A549 (cell line): ENCODE measurements around the gene ZNF821. TPM values are rescaled to one million over a fixed set of nuclear protein-coding genes. Genes with fewer than 3 reads are reported as not detected.

ENCODE experiments used
- ATAC-seq, 2 experiments: fragments of 200-7000 bp in 1 of 2; fragments of >200 bp in 1 of 2; cut with Nextera tagmentation in 1 of 2; cut with Tn5 transposase in 1 of 2; 3 replicates each; pipeline versions ENCODE4 v1.8.0 to v1.9.1; 2018 to 2020; ENCODE audit warnings: mild to moderate bottlenecking in 1 of 2, moderate library complexity in 1 of 2
- CTCF ChIA-PET: fragments of 300-600 bp; sonication (Branson Sonifier 250); formaldehyde crosslinking; extraction: SDS; loops from one replicate; lab custom pipeline; 2021; ENCODE audit warnings: antibody characterized with exemption, inconsistent platforms; lab: Yijun Ruan, JAX
- POLR2A ChIA-PET: fragments of 350-600 bp; formaldehyde crosslinking; extraction: SDS; loops from one replicate; lab custom pipeline; 2021; ENCODE audit warnings: antibody characterized with exemption, inconsistent platforms; lab: Yijun Ruan, JAX
- DNase-seq, 2 experiments: peaks; one replicate each; pipeline versions ENCODE4 v3.0.0 to v3.0.0-alpha.2; 2011 to 2016; ENCODE audit warnings: low read depth in 1 of 2, low spot score in 1 of 2
- FAIRE-seq: peaks from 2 replicates; lab custom pipeline; 2011; peaks lifted over from hg19 to GRCh38; lab: Jason Lieb, UNC
- H3K27ac ChIP-seq, 2 experiments: fragments of >200 bp; sonication (Bioruptor Twin); formaldehyde crosslinking; 3 replicates each; pipeline ENCODE4 v1.5.1; 2016 to 2017
- H3K4me1 ChIP-seq: fragments of >200 bp; sonication (Bioruptor Twin); formaldehyde crosslinking; 3 replicates; pipeline ENCODE4 v1.6.1; 2016
- H3K4me2 ChIP-seq: fragments of >200 bp; sonication (Bioruptor Twin); formaldehyde crosslinking; 3 replicates; pipeline ENCODE4 v1.6.1; 2016
- H3K4me3 ChIP-seq: fragments of >200 bp; sonication (Bioruptor Twin); formaldehyde crosslinking; 3 replicates; pipeline ENCODE4 v1.5.1; 2016
- H3K9me3 ChIP-seq: fragments of >200 bp; sonication (Bioruptor Twin); formaldehyde crosslinking; 3 replicates; pipeline ENCODE4 v1.6.1; 2016
- BHLHE40 ChIP-seq: IDR thresholded peaks from 2 replicates; pipeline ENCODE4 v1.6.1; 2012; ENCODE audit warnings: low read depth, low read length, inconsistent platforms
- CBX2 ChIP-seq: fragments of 200-600 bp; sonication (generic); IDR thresholded peaks from 2 replicates; pipeline ENCODE4 v1.6.1; 2016; ENCODE audit warnings: low read depth, mild to moderate bottlenecking, borderline replicate concordance
- CHD2 ChIP-seq: fragments of 150-350 bp; IDR thresholded peaks from 2 replicates; pipeline ENCODE4 v1.6.1; 2014; ENCODE audit warnings: low read length; ENCODE audit not compliant: partially characterized antibody
- CTCF ChIP-seq: fragments of >200 bp; sonication (Bioruptor Twin); formaldehyde crosslinking; IDR thresholded peaks from 3 replicates; pipeline ENCODE4 v1.5.1; 2016
- EHMT2 ChIP-seq: fragments of 200-600 bp; sonication (generic); IDR thresholded peaks from 2 replicates; pipeline ENCODE4 v1.6.1; 2016; ENCODE audit warnings: antibody characterized with exemption, low read depth, mild to moderate bottlenecking, moderate library complexity
- ELK1 ChIP-seq: fragments of 150-350 bp; IDR thresholded peaks from 2 replicates; pipeline ENCODE4 v1.6.1; 2014; ENCODE audit warnings: low read depth, mild to moderate bottlenecking, low read length
- EP300 ChIP-seq, 2 experiments: fragments of >200 bp; sonication (Bioruptor Twin); formaldehyde crosslinking; IDR thresholded peaks; 2 replicates in 1 of 2; 3 replicates in 1 of 2; pipeline ENCODE4 v1.6.1; 2016 to 2017
- FOSB ChIP-seq: fragments of 250-450 bp; sonication (Bioruptor Pico); IDR thresholded peaks from 2 replicates; pipeline ENCODE4 v1.5.0; 2020; ENCODE audit warnings: mild to moderate bottlenecking, moderate library complexity
- HMGXB4 ChIP-seq: fragments of 250-450 bp; sonication (Bioruptor Pico); IDR thresholded peaks from 2 replicates; pipeline ENCODE4 v1.5.0; 2021; ENCODE audit warnings: mild to moderate bottlenecking, moderate library complexity, borderline replicate concordance
- HOXB13 ChIP-seq: fragments of 250-450 bp; sonication (Bioruptor Pico); IDR thresholded peaks from 2 replicates; pipeline ENCODE4 v1.5.0; 2020; ENCODE audit warnings: low read depth, mild to moderate bottlenecking, moderate library complexity
- KDM1A ChIP-seq: fragments of 200-600 bp; sonication (generic); IDR thresholded peaks from 2 replicates; pipeline ENCODE4 v1.6.1; 2016; ENCODE audit warnings: low read depth, mild to moderate bottlenecking
- NR3C1 ChIP-seq: fragments of >200 bp; sonication (Bioruptor Twin); formaldehyde crosslinking; IDR thresholded peaks from 3 replicates; pipeline ENCODE4 v1.6.1; 2017
- POLR2A ChIP-seq: IDR thresholded peaks from 2 replicates; pipeline ENCODE4 v1.6.1; 2012; ENCODE audit warnings: mild to moderate bottlenecking, low read length
- RARB ChIP-seq: fragments of 250-450 bp; sonication (Bioruptor Pico); IDR thresholded peaks from 2 replicates; pipeline ENCODE4 v1.8.0; 2021; ENCODE audit warnings: mild to moderate bottlenecking, moderate library complexity
- RCOR1 ChIP-seq: fragments of 150-350 bp; IDR thresholded peaks from 2 replicates; pipeline ENCODE4 v1.6.1; 2014; ENCODE audit warnings: antibody characterized with exemption, low read length, low read depth
- RNF2 ChIP-seq: fragments of 200-600 bp; sonication (generic); IDR thresholded peaks from 2 replicates; pipeline ENCODE4 v1.6.1; 2016; ENCODE audit warnings: low read depth, mild to moderate bottlenecking, antibody characterized with exemption, moderate library complexity, borderline replicate concordance
- TP53 ChIP-seq: fragments of 250-450 bp; sonication (Bioruptor Pico); IDR thresholded peaks from 2 replicates; pipeline ENCODE4 v1.5.0; 2021; ENCODE audit warnings: mild to moderate bottlenecking, moderate library complexity
- USF2 ChIP-seq: fragments of 450-650 bp; IDR thresholded peaks from 2 replicates; pipeline ENCODE4 v1.6.1; 2014; ENCODE audit warnings: antibody characterized with exemption
- ZNF302 ChIP-seq: fragments of 250-450 bp; sonication (Bioruptor Pico); IDR thresholded peaks from 2 replicates; pipeline ENCODE4 v1.9.0; 2021; ENCODE audit warnings: inconsistent platforms, mild to moderate bottlenecking, moderate library complexity
- WGBS: methylation state at CpG from one replicate; pipeline ENCODE4 v1.1.6; 2017; ENCODE audit errors: missing lambda C conversion rate; 5-methylcytosine and 5-hydroxymethylcytosine counted together
- polyA plus RNA-seq, 4 experiments: library from polyadenylated mRNA; depleted of rRNA in 3 of 4; stranded (reverse); fragments of >200 nt; fragmentation: RNase III in 1 of 4; extraction: RNeasy Plus Mini Kit Qiagen cat#74134 plus additional on column Dnase treatment in 1 of 4; gene quantifications; 2 replicates in 3 of 4; 3 replicates in 1 of 4; pipeline ENCODE4 v1.2.3, GENCODE V29; 2011 to 2017

ZNF821 gene
- polyA plus RNA-seq, 2 of the 4 experiments (the other 2 are of a cell fraction), result 3.8 to 4.5 TPM

- TF ChIP-seq CBX2 (no peak), CTCF (peak; percentile 70), HMGXB4 (CRISPR knock-in tag) (no peak)
- TF ChIP-seq, all 56 proteins: peak for 3
These were observed 1.3 kb downstream of the ZNF821 start (continued) for GRCh38 chr16:71882505-71883167.

- Histone ChIP-seq H3K4me2 (no peak overlapping the region), H3K4me3 (no peak overlapping the region), H3K9me3 (no peaks in the 10 kb centered on the region), H3K27ac (no peak overlapping the region), H3K4me1 (peaks cover 9% of the 10 kb centered on the region)
- no peak for ATAC-seq
- WGBS, result 76% methylated on average over 4 of the region's 4 CpGs
- CTCF ChIA-PET, result interaction anchor here (1.3 kb wide), 2 partner anchors 11 to 22 kb away, joined by 3 read pairs; no protein-coding TSS in a partner anchor
- no peak for TF ChIP-seq ELK1
- TF ChIP-seq RARB (CRISPR knock-in tag), result no peak
- no peak for TF ChIP-seq TP53 (CRISPR knock-in tag)
- TF ChIP-seq RCOR1, result no peak
- no peak for TF ChIP-seq EP300 (IDR thresholded peaks at IDR 0.05)
- TF ChIP-seq FOSB (CRISPR knock-in tag), result no peak
- DNase-seq, result no peak
- no peak for FAIRE-seq
- POLR2A ChIA-PET, result interaction anchor here (0.6 kb wide), 1 partner anchor 19 kb away, joined by 4 read pairs; no protein-coding TSS in a partner anchor
These were observed 3.8 kb downstream of the ZNF821 start for GRCh38 chr16:71880176-71880575.

- FAIRE-seq (no peak), ATAC-seq (no peak), DNase-seq (no peak)
- CTCF ChIA-PET, result interaction anchor here (1.2 to 1.3 kb wide), 3 partner anchors 10 to 20 kb away, joined by 3 read pairs; no protein-coding TSS in a partner anchor
- Histone ChIP-seq H3K27ac (no peak overlapping the region), H3K9me3 (no peaks in the 10 kb centered on the region), H3K4me3 (no peak overlapping the region), H3K4me2 (no peak overlapping the region), H3K4me1 (peaks cover 6% of the 10 kb centered on the region; the same call in 2 of the 3 replicates)
- 49% methylated on average over 4 of the region's 4 CpGs for WGBS
- TF ChIP-seq POLR2A, result no peak
- TF ChIP-seq EHMT2, result no peak
- TF ChIP-seq NR3C1, result no peak
- no peak for TF ChIP-seq CHD2
- TF ChIP-seq HMGXB4 (CRISPR knock-in tag), result no peak
- no peak for TF ChIP-seq USF2
- no peak for TF ChIP-seq RNF2
- TF ChIP-seq KDM1A, result no peak
- no peak for TF ChIP-seq HOXB13
- no peak for TF ChIP-seq BHLHE40
- TF ChIP-seq ZNF302, result no peak
- POLR2A ChIA-PET, result no interaction called here
These were observed 5.1 kb downstream of the ZNF821 start for GRCh38 chr16:71878911-71879310.
